Measurements from ENCODE around the gene PRDM16.

DNA sequence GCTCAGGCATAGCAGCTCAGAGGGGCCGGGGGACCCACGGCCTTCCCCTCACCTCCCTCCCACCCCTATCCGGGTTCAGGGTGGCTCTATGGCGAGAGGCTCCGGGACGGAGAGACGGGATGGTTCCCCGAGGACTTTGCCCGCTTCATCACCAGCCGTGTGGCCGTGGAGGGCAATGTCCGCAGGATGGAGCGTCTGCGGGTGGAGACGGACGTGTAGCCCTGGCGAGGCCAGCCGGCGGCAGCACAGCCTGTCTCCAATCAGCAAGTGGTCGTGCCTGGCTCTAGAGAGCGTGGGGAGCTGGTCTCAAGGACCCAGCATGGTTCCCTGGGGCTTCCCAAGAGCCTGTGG lies 411.3 kb downstream of the PRDM16 start:
- TF ChIP-seq CTCF (conservative IDR thresholded peaks at IDR 0.05; ENCODE audit: low read depth, low read length) (no peak), RFX5 (IDR thresholded peaks at IDR 0.05; ENCODE audit: low read depth, low read length) (no peak), POLR2A (IDR thresholded peaks at IDR 0.05; ENCODE audit: low read depth, low read length) (no peak), RCOR1 (IDR thresholded peaks at IDR 0.05; ENCODE audit: insufficient replicate concordance, low read length) (no peak)
